Adipocyte (in vitro differentiated cells): ENCODE data around the gene TMEM45A.
A peak's percentile ranks its signal among the peaks of the same experiment; 100 is the strongest.

Experiments used
- DNase-seq: peaks from one replicate; pipeline ENCODE4 v3.0.0-alpha.2; 2015; ENCODE audit warnings: low read depth
- H3K27me3 ChIP-seq: replicated peaks from 2 replicates; pipeline ENCODE4 v1.7.0; 2013; ENCODE audit warnings: mild to moderate bottlenecking, low read length, moderate library complexity; ENCODE audit not compliant: control insufficient read depth, insufficient read depth
- H3K36me3 ChIP-seq: 2 replicates; pipeline ENCODE4 v1.7.0; 2013; ENCODE audit warnings: low read length, mild to moderate bottlenecking, moderate library complexity; ENCODE audit not compliant: control insufficient read depth, insufficient read depth, severe bottlenecking
- H3K4me1 ChIP-seq: 2 replicates; pipeline ENCODE4 v1.7.0; 2013; ENCODE audit warnings: mild to moderate bottlenecking, low read length, moderate library complexity; ENCODE audit not compliant: control insufficient read depth, insufficient read depth
- H3K4me3 ChIP-seq: 2 replicates; pipeline ENCODE4 v1.7.0; 2013; ENCODE audit warnings: mild to moderate bottlenecking, low read length, moderate library complexity
- H3K9ac ChIP-seq: 2 replicates; pipeline ENCODE4 v1.7.0; 2013; ENCODE audit warnings: mild to moderate bottlenecking, low read length, moderate library complexity
- H3K9me3 ChIP-seq: 2 replicates; pipeline ENCODE4 v1.7.0; 2013; ENCODE audit warnings: mild to moderate bottlenecking, low read length, moderate library complexity; ENCODE audit not compliant: control insufficient read depth

Gene TMEM45A

DNA sequence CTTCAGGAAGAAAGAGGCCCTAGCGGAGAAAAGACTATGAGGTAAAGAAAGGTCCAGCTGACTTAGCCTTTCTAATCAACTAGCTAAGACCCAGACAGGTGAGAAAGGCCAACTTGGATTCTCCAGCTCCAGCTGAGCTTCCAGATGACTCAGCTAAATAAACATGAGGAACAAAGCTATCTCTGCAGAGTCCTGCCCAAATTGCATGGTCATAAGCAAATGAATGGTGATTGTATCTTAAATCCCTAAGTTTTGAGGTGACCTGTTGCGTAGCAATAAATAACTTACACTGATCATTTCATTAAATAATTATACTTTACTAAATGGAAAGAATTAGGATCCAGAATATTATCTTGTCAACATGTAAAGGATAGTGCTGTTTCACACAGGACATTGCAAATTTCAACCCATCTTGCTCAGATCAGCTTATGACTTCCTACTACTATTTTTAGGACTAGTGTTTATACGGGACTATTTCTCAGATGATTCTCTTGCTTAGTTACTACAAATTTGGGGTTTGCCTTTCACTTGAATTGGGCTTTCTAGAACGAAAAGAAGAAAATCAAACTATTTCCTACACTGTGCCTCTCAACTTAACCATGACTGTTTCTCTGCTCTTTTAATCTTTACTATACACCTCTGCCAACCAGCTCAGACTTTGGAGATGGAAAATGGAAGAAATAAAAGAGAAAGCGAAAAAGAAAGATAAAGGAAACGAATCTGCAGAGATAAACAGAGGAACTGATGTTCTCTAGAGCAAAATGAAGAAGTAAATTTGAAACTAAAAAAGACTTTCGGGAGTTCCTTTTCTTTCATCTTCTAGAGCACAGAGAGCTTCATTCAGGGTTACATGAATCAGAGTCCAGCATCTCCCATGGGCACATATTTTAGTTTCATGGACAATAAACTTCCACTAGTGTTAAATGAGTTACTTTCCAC, 110.4 kb downstream of the TMEM45A start:
- no peaks in the 10 kb centered on the region for H3K36me3 ChIP-seq
- peak overlapping the region; percentile 64 for H3K9ac ChIP-seq
- H3K4me3 ChIP-seq, result peak overlapping the region; percentile 61
- H3K27me3 ChIP-seq, result no peaks in the 10 kb centered on the region
- no peaks in the 10 kb centered on the region for H3K9me3 ChIP-seq
- peaks cover 18% of the 10 kb centered on the region for H3K4me1 ChIP-seq
- DNase-seq, result no peak

GRCh38 chr3:100603469-100603868, 111.0 kb downstream of the TMEM45A start:
- Histone ChIP-seq H3K27me3 (no peaks in the 10 kb centered on the region), H3K36me3 (no peaks in the 10 kb centered on the region), H3K9ac (peak overlapping the region; percentile 64), H3K9me3 (no peaks in the 10 kb centered on the region), H3K4me3 (peak overlapping the region; percentile 61), H3K4me1 (peaks cover 18% of the 10 kb centered on the region)
- peak; percentile 72 for DNase-seq

GRCh38 chr3:100605358-100605757, 112.9 kb downstream of the TMEM45A start:
- H3K9me3 ChIP-seq, result no peaks in the 10 kb centered on the region
- H3K27me3 ChIP-seq, result no peaks in the 10 kb centered on the region
- H3K4me3 ChIP-seq, result no peak overlapping the region
- peaks cover 18% of the 10 kb centered on the region for H3K4me1 ChIP-seq
- no peaks in the 10 kb centered on the region for H3K36me3 ChIP-seq
- DNase-seq, result no peak
- H3K9ac ChIP-seq, result no peak overlapping the region

GRCh38 chr3:100606894-100607512, 114.6 kb downstream of the TMEM45A start:
- no peak for DNase-seq
- Histone ChIP-seq H3K9ac (no peak overlapping the region), H3K4me3 (no peak overlapping the region), H3K9me3 (no peaks in the 10 kb centered on the region), H3K27me3 (no peaks in the 10 kb centered on the region), H3K36me3 (no peaks in the 10 kb centered on the region), H3K4me1 (peaks cover 18% of the 10 kb centered on the region)

GRCh38 chr3:100609305-100609704, 116.9 kb downstream of the TMEM45A start, which contains the start of gene ADGRG7:
TSS of gene ADGRG7 (plus strand) at chr3:100609601. CDS start at chr3:100609857, 256 bp downstream.
- Histone ChIP-seq H3K9me3 (no peaks in the 10 kb centered on the region), H3K36me3 (no peaks in the 10 kb centered on the region), H3K4me3 (no peak within 1 kb of the TSS), H3K4me1 (no peaks in the 10 kb centered on the region), H3K27me3 (no peaks in the 10 kb centered on the region), H3K9ac (no peak within 1 kb of the TSS)
- no peak for DNase-seq

DNA sequence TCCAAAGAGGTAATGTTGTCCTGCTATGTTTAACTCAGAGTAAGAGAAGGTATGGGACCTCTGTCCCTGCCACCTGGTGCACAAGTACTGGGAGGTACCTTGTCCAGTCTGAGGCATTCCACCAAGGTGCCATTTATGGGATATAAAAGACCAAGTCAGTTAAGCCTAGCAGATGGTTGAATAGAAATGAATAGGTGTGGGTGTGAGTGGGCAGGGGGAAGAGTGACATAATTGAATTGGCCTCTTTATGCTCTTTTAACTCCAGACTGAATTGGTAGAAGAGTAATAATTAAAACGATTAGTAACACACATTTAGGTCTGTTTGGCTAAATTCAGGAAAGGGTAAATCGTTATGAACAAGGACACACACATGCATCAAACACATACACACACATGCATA, 117.5 kb downstream of the TMEM45A start:
- no peak for DNase-seq
- H3K36me3 ChIP-seq, result no peaks in the 10 kb centered on the region
- H3K9me3 ChIP-seq, result no peaks in the 10 kb centered on the region
- H3K4me1 ChIP-seq, result no peaks in the 10 kb centered on the region
- no peak overlapping the region for H3K9ac ChIP-seq
- H3K4me3 ChIP-seq, result no peak overlapping the region
- no peaks in the 10 kb centered on the region for H3K27me3 ChIP-seq

GRCh38 chr3:100611221-100611620, 118.8 kb downstream of the TMEM45A start:
- no peaks in the 10 kb centered on the region for H3K36me3 ChIP-seq
- H3K4me3 ChIP-seq, result no peak overlapping the region
- H3K9ac ChIP-seq, result no peak overlapping the region
- no peak for DNase-seq
- H3K9me3 ChIP-seq, result no peaks in the 10 kb centered on the region
- H3K4me1 ChIP-seq, result peaks cover 10% of the 10 kb centered on the region
- H3K27me3 ChIP-seq, result no peaks in the 10 kb centered on the region

DNA sequence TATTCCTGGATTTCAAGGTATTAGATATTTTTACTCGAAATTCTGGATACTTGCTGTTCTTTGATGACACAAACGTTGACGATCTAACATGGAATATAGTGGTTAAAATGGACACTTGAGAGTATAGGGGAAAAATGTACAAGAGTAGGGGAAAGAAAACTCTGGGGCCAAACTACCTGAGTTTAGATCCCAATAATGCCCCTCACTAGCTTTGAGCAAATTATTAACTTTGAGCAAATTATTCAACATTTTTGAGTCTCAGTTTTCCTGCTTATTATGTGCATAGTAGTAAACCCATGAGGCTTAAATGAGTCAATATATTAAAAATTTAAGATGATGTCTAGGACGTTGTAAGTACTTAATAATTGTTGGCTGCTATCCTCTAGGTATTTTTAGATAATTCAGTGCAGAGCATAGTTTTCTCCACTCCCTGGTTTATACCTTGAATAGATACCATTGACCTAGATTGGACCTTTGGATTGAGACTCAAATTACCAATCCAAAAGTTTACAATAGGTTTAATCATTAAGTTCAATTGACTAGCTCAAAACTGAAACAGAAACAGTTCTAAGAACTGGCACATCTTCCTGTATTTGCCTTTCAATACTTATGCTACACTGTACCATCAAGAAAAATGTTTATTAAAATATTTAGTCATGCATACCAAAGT, 121.4 kb downstream of the TMEM45A start:
- no peaks in the 10 kb centered on the region for H3K9me3 ChIP-seq
- no peaks in the 10 kb centered on the region for H3K36me3 ChIP-seq
- H3K9ac ChIP-seq, result no peak overlapping the region
- H3K4me1 ChIP-seq, result peaks cover 10% of the 10 kb centered on the region
- H3K4me3 ChIP-seq, result no peak overlapping the region
- no peak for DNase-seq
- H3K27me3 ChIP-seq, result no peaks in the 10 kb centered on the region

DNA sequence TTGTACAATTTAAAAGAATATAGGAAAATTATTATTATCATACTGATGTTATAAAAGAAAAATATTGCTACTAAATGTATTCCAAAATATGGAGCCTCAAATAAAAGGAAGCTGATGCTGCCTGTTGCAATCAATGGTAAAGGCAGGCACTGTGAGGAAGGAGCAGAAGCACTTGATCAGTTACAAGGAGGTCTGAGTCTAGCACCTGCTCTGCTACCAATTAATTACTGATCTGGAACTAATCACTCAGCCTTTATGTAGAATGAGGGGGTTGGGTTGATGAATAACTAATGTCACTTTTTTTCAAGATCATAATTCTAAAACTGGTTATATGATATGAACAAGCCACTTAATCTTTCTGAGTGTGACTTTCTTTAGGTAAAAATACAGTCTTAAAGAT, 122.5 kb downstream of the TMEM45A start:
- Histone ChIP-seq H3K9me3 (no peaks in the 10 kb centered on the region), H3K27me3 (no peaks in the 10 kb centered on the region), H3K9ac (no peak overlapping the region), H3K4me1 (peaks cover 10% of the 10 kb centered on the region), H3K36me3 (no peaks in the 10 kb centered on the region), H3K4me3 (no peak overlapping the region)
- no peak for DNase-seq

- no peak overlapping the region for H3K9ac ChIP-seq
- no peaks in the 10 kb centered on the region for H3K9me3 ChIP-seq
- H3K36me3 ChIP-seq, result no peaks in the 10 kb centered on the region
- no peak overlapping the region for H3K4me3 ChIP-seq
- H3K4me1 ChIP-seq, result peaks cover 10% of the 10 kb centered on the region
- H3K27me3 ChIP-seq, result no peaks in the 10 kb centered on the region
- peak; percentile 64 for DNase-seq
These were observed 123.3 kb downstream of the TMEM45A start for GRCh38 chr3:100615684-100616083.

DNA sequence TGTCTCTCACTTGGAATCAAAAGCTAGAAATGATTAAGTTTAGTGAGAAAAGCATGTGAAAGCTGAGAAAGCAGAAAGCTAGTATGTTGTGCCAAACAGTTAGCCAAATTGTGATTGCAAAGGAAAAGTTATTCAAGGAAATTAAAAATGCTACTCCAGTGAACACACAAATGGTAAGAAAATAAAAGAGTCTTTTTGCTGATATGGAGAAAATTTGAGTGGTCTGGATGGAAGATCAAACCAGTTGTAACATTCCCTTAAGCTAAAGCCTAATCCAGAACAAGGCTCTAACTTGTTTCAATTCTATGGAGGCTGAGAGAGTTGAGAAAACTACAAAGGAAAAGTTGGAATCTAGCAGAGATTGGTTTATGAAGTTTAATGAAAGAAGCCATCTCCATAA, 128.8 kb downstream of the TMEM45A start:
- H3K27me3 ChIP-seq, result no peaks in the 10 kb centered on the region
- H3K9ac ChIP-seq, result no peak overlapping the region
- peaks cover 6% of the 10 kb centered on the region for H3K9me3 ChIP-seq
- H3K4me3 ChIP-seq, result no peak overlapping the region
- H3K36me3 ChIP-seq, result no peaks in the 10 kb centered on the region
- DNase-seq, result no peak
- no peaks in the 10 kb centered on the region for H3K4me1 ChIP-seq
